ENCODE results near the gene OPRD1. TPM values are rescaled to one million over a fixed set of nuclear protein-coding genes. Genes with fewer than 3 reads are reported as not detected.

The OPRD1 gene
- total and polyA plus RNA-seq, 2 of the 4 experiments (the other 2 are of a cell fraction): under 0.01 TPM; not detected in 1

DNA sequence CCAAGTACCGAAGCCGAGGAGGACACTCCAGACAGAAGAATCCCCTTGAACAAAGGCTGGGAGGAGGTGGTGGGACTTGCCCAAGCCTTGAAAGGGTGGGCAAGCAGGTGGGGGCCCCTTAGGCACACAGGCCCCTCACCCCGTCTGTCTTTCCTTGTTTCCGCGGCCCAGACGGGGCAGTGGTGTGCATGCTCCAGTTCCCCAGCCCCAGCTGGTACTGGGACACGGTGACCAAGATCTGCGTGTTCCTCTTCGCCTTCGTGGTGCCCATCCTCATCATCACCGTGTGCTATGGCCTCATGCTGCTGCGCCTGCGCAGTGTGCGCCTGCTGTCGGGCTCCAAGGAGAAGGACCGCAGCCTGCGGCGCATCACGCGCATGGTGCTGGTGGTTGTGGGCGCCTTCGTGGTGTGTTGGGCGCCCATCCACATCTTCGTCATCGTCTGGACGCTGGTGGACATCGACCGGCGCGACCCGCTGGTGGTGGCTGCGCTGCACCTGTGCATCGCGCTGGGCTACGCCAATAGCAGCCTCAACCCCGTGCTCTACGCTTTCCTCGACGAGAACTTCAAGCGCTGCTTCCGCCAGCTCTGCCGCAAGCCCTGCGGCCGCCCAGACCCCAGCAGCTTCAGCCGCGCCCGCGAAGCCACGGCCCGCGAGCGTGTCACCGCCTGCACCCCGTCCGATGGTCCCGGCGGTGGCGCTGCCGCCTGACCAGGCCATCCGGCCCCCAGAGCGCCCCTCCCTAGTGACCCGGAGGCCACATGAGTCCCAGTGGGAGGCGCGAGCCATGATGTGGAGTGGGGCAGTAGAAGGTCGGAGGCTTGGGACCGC is 50.8 kb downstream of the OPRD1 start:
- H3K4ac ChIP-seq (ENCODE audit: low read depth, low read length): no peak overlapping the region
- dilution Hi-C loops (cut with HindIII; ENCODE audit: low sequenced_read_pairs, unreplicated experiment) (no loop called here), in situ Hi-C loops (cut with MboI; ENCODE audit: low sequenced_read_pairs) (no loop called here), intact Hi-C loops (cut with micrococcal nuclease) (no loop called here)
- no peak overlapping the region for H2BK5ac ChIP-seq (ENCODE audit: low read depth, low read length, poor library complexity, severe bottlenecking)
- no peak overlapping the region for H3K18ac ChIP-seq (ENCODE audit: low read depth, low read length)
- H2BK120ac ChIP-seq (ENCODE audit: low read depth, low read length): no peak overlapping the region
- H3K14ac ChIP-seq (replicated peaks; ENCODE audit: low read depth, low read length): no peak overlapping the region
- H3K23ac ChIP-seq (ENCODE audit: low read depth, low read length): no peak overlapping the region
- WGBS, 2 experiments (ENCODE audit: extremely low coverage in 2 of 2, insufficient read length in 1 of 2): 85% methylated on average over 36 of the region's 66 CpGs; no CpG with 5 or more reads in 1 of the 2 experiments
- POLR2A ChIA-PET (ENCODE audit: unreplicated experiment): no interaction called here
- H3K36me3 ChIP-seq (ENCODE audit: control insufficient read depth, insufficient read depth, low read length): no peaks in the 10 kb centered on the region
- no peak overlapping the region for H4K5ac ChIP-seq (ENCODE audit: low read depth, low read length)
- no peak overlapping the region for H2BK15ac ChIP-seq (ENCODE audit: low read depth, low read length)
- no peak overlapping the region for H2BK20ac ChIP-seq (ENCODE audit: low read depth, low read length)
- H3K27ac ChIP-seq (ENCODE audit: insufficient read depth, low read length): no peak overlapping the region
- H3K9ac ChIP-seq (ENCODE audit: low read depth, low read length): no peak overlapping the region
- peaks cover 32% of the 10 kb centered on the region for H3K27me3 ChIP-seq (ENCODE audit: control insufficient read depth, insufficient read depth, low read length)
- no peak for ATAC-seq (ENCODE audit: low read depth)
- BruUV-seq (replicated peaks): no TSS peak
- no peak overlapping the region for H4K8ac ChIP-seq (ENCODE audit: low read depth in 2 of 2, low read length in 2 of 2)
- no peak overlapping the region for H2AFZ ChIP-seq (replicated peaks; ENCODE audit: low read length, poor library complexity)
- H3K9me1 ChIP-seq (ENCODE audit: insufficient read depth, low read length): no peaks in the 10 kb centered on the region
- CTCF ChIA-PET: no interaction called here
- no peak overlapping the region for H3K4me3 ChIP-seq (ENCODE audit: insufficient read depth, low read depth, low read length)
- H2AK5ac ChIP-seq (ENCODE audit: low read depth, low read length): no peak overlapping the region
- DNase-seq: no peak
- peak overlapping the region; percentile 55 for H2AK9ac ChIP-seq (replicated peaks; ENCODE audit: low read depth, low read length, poor library complexity)
- no peaks in the 10 kb centered on the region for H4K20me1 ChIP-seq (ENCODE audit: insufficient read depth, low read length)
- no peak overlapping the region for H3K56ac ChIP-seq (ENCODE audit: extremely low read depth, insufficient read depth, low read length)
- TF ChIP-seq MXI1 (IDR thresholded peaks at IDR 0.05; ENCODE audit: borderline replicate concordance, low read depth, low read length) (no peak), FOS (IDR thresholded peaks at IDR 0.05; ENCODE audit: low read depth, low read length) (no peak), RCOR1 (IDR thresholded peaks at IDR 0.05; ENCODE audit: insufficient replicate concordance, low read length) (no peak), CEBPB (IDR thresholded peaks at IDR 0.05; ENCODE audit: low read depth, low read length) (no peak), CHD1 (IDR thresholded peaks at IDR 0.05; ENCODE audit: low read depth, low read length) (no peak), RFX5 (IDR thresholded peaks at IDR 0.05; ENCODE audit: low read depth, low read length) (no peak), BHLHE40 (IDR thresholded peaks at IDR 0.05; ENCODE audit: low read depth, low read length) (no peak), MAFK (IDR thresholded peaks at IDR 0.05; ENCODE audit: low read depth, low read length) (no peak), POLR2A (IDR thresholded peaks at IDR 0.05; ENCODE audit: low read depth, low read length) (no peak), RAD21 (IDR thresholded peaks at IDR 0.05; ENCODE audit: low read length) (no peak), SMC3 (IDR thresholded peaks at IDR 0.05; ENCODE audit: low read depth, low read length) (no peak)
- no peak overlapping the region for H3K4me2 ChIP-seq (ENCODE audit: low read depth, low read length)
- no peaks in the 10 kb centered on the region for H3K4me1 ChIP-seq (ENCODE audit: control insufficient read depth, insufficient read depth, low read length)
- H3K79me1 ChIP-seq (ENCODE audit: low read depth in 1 of 2, low read length in 2 of 2): no peaks in the 10 kb centered on the region
- no peaks in the 10 kb centered on the region for H3K9me3 ChIP-seq (ENCODE audit: control insufficient read depth, insufficient read depth, low read length)
- no peak overlapping the region for H4K91ac ChIP-seq (ENCODE audit: insufficient read depth, low read depth, low read length)
